Measurements from ENCODE around the gene CACNA1A. TPM values are rescaled to one million over a fixed set of nuclear protein-coding genes. Genes with fewer than 3 reads are reported as not detected.

CACNA1A gene
- total RNA-seq, 1 donor from 2014 or later, result 190 TPM

GRCh38 chr19:13299838-13300237 lies 206.4 kb downstream of the CACNA1A start:
- Mint-ChIP-seq H3K4me1 (ENCODE audit: low read depth, unreplicated experiment) (peaks cover 14% of the 10 kb centered on the region), H3K27ac (ENCODE audit: unreplicated experiment) (no peak overlapping the region), H3K4me3 (ENCODE audit: unreplicated experiment) (no peak overlapping the region), H3K9me3 (ENCODE audit: unreplicated experiment) (peaks cover 8% of the 10 kb centered on the region), H3K36me3 (ENCODE audit: unreplicated experiment) (peaks cover 22% of the 10 kb centered on the region), H3K27me3 (ENCODE audit: unreplicated experiment) (peaks cover 3% of the 10 kb centered on the region)
- TF ChIP-seq, protein P1, sequence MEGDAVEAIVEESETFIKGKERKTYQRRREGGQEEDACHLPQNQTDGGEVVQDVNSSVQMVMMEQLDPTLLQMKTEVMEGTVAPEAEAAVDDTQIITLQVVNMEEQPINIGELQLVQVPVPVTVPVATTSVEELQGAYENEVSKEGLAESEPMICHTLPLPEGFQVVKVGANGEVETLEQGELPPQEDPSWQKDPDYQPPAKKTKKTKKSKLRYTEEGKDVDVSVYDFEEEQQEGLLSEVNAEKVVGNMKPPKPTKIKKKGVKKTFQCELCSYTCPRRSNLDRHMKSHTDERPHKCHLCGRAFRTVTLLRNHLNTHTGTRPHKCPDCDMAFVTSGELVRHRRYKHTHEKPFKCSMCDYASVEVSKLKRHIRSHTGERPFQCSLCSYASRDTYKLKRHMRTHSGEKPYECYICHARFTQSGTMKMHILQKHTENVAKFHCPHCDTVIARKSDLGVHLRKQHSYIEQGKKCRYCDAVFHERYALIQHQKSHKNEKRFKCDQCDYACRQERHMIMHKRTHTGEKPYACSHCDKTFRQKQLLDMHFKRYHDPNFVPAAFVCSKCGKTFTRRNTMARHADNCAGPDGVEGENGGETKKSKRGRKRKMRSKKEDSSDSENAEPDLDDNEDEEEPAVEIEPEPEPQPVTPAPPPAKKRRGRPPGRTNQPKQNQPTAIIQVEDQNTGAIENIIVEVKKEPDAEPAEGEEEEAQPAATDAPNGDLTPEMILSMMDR (IDR thresholded peaks at IDR 0.05; ENCODE audit: partially characterized antibody, unreplicated experiment), result no peak
- DNase-seq, result no peak

DNA sequence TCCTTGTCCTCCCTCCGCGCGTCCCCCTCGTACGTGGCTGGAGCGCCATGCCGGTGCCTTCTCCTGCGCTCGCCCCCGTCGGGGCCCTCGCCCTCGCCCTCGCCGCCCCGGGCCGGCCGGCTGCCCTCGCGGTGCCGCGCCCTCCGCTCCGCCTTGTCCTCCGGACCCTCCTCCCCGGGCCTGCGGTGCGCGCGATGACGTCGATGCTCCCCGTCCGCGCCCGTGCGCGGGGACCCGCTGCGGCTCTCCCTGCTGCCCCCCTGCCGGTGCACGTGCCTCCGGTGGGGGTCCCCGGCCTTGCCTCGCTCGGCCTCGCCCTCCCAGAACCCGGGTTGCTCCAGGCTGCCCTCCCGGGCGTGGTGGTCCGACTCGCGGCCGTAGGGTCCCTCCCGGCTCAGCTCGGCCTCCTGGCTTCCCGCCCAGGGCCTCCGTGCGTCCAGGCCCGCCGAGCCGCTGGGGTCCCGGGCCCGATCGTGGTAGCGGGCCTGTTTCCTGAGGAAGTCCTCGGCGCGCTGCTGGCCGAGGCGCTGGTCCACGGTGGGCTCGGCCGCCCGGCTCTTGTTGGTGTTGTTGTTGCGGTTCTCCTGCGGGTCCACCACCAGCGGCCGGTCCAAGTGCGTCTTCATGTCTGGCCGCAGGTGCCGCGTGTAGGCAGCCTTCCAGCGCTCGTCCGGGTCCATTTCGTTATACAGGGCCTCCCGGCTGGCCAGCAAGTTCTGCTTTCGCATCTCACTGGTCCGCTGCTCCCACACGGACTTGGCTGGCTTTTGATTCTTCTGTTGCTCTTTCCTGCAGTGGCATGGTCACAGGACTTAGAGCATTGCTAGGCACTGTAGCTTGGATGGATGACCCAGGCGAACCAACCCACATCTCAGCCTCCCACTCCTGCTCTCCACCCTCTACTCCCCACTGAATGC lies 207.5 kb downstream of the CACNA1A start:
- H3K9me3 Mint-ChIP-seq (ENCODE audit: unreplicated experiment), result peaks cover 5% of the 10 kb centered on the region
- H3K4me1 Mint-ChIP-seq (ENCODE audit: low read depth, unreplicated experiment), result peaks cover 12% of the 10 kb centered on the region
- H3K27ac Mint-ChIP-seq (ENCODE audit: unreplicated experiment), result no peak overlapping the region
- TF ChIP-seq, protein P1 (IDR thresholded peaks at IDR 0.05; ENCODE audit: partially characterized antibody, unreplicated experiment), result no peak
- H3K27me3 Mint-ChIP-seq (ENCODE audit: unreplicated experiment), result peaks cover 3% of the 10 kb centered on the region
- H3K4me3 Mint-ChIP-seq (ENCODE audit: unreplicated experiment), result no peak overlapping the region
- DNase-seq, result no peak
- peaks cover 20% of the 10 kb centered on the region for H3K36me3 Mint-ChIP-seq (ENCODE audit: unreplicated experiment)

- peaks cover 5% of the 10 kb centered on the region for H3K9me3 Mint-ChIP-seq (ENCODE audit: unreplicated experiment)
- peaks cover 20% of the 10 kb centered on the region for H3K36me3 Mint-ChIP-seq (ENCODE audit: unreplicated experiment)
- H3K4me1 Mint-ChIP-seq (ENCODE audit: low read depth, unreplicated experiment), result peaks cover 5% of the 10 kb centered on the region
- H3K27ac Mint-ChIP-seq (ENCODE audit: unreplicated experiment), result no peak overlapping the region
- H3K27me3 Mint-ChIP-seq (ENCODE audit: unreplicated experiment), result peaks cover 3% of the 10 kb centered on the region
- no peak overlapping the region for H3K4me3 Mint-ChIP-seq (ENCODE audit: unreplicated experiment)
- DNase-seq, result no peak
- TF ChIP-seq, protein P1 (IDR thresholded peaks at IDR 0.05; ENCODE audit: partially characterized antibody, unreplicated experiment), result no peak
Measured at GRCh38 chr19:13297023-13297422, 209.3 kb downstream of the CACNA1A start.

GRCh38 chr19:13294812-13295567 lies 211.3 kb downstream of the CACNA1A start:
- no peak for DNase-seq
- Mint-ChIP-seq H3K4me1 (ENCODE audit: low read depth, unreplicated experiment) (peaks cover under 1% of the 10 kb centered on the region), H3K4me3 (ENCODE audit: unreplicated experiment) (no peak overlapping the region), H3K27me3 (ENCODE audit: unreplicated experiment) (peaks cover 5% of the 10 kb centered on the region), H3K9me3 (ENCODE audit: unreplicated experiment) (peaks cover 3% of the 10 kb centered on the region), H3K27ac (ENCODE audit: unreplicated experiment) (no peak overlapping the region), H3K36me3 (ENCODE audit: unreplicated experiment) (peaks cover 13% of the 10 kb centered on the region)
- TF ChIP-seq, protein P1 (IDR thresholded peaks at IDR 0.05; ENCODE audit: partially characterized antibody, unreplicated experiment), result no peak
